NCI-H2171 treated with DMSO at 0.1 percent for 48 hours (cell line): ENCODE measurements around the gene CAP2.
"Not testable (repeated sequence)": the region's sequence is repeated elsewhere in the genome, so short reads cannot be mapped to it uniquely, and the experiment has no call there.

Experiments used
- DNase-seq: peaks from one replicate; lab custom pipeline; 2025; lab: John Stamatoyannopoulos, UW

CAP2 gene

DNA sequence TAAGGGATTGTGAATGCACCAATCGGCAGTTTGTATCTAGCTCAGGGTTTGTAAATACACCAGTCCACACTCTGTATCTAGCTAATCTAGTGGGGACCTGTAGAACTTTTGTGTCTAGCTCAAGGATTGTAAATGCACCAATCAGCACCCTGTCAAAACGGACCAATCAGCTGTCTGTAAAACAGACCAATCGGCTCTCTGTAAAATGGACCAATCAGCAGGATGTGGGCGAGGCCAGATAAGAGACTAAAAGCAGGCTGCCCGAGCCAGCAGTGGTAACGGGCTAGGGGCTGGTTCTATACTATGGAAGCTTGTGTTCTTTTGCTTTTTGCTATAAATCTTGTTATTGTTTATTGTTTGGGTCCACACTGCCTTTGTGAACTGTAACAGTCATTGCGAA, 187.9 kb downstream of the CAP2 start:
- not testable (repeated sequence) for DNase-seq

DNA sequence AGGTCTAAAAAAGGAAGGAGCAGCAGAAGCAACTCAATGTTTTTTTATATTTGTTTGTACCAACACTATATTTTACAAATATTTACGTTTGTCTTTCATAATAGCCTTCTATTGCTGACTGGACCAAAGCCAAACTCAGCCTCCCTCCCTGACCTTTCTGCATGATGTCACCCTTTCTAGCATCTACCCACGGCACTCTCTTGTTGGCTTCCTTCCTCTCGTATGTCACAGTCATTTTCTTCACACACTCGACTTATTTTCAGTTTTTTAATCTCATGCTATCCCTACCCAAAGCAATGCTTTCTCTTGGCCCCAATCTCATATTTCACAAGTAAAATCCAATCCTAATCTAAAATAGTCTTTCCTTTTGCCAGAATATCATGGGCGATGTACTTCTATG, 190.4 kb downstream of the CAP2 start:
- no peak for DNase-seq

DNA sequence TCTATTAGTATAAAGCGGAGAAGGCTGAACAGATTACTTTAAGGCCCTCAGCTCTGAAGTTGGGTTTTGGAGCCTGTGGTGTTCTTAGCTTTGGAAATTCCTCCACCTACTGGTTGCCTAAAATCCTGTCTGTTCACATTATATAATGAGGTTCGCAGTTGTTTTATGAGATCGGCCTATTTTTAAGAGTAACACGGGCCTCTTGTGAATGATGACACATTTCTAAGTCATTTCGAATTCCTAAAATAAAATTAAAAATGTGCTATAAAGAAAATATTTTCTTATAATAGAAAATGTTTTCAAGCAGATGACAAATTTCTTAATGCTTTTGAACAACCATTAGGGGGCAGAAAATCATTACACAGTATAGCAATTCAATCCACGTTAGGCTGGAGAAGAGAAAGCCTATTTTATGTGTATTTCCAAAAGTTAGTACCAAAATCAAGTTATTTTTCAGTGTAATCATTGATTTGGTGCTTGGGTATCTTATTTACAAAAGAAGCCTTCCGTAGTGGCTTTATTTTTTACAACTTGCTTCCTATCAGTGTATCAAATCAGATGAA, 190.9 kb downstream of the CAP2 start:
- peak; percentile 87 for DNase-seq

DNA sequence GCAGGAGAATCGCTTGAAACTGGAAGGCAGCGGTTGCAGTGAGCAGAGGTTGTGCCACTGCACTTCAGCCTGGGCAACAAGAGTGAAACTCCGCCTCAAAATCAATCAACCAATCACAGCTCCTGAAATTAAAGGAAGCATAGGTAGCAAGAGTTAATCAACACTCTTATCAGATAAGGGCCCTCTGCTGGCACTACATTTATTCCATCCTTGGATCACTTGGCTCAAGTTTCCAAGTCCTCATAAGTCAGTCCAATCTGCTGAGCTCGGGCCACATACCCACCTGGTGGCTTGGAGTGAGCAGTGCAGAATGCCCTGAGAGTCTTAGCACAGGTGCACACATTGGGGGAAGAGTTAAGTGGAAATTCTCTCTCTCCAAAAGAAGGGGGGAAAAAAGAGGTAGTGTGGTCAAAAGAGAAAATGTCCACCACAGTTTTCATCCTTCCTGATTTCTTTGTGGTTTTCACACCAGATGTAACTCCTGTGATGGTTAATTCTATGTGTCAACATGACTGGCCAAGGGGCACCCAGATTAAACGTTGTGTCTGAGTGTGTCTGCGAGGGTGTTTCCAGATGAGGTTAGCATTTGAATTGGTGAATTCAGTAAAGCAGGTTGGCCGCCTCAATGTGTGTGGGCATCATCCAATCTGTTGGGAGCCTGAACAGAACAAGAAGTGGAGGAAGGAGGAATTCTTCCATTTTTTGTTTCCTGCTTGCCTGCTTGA, 192.5 kb downstream of the CAP2 start:
- DNase-seq, result peak; percentile 32

DNA sequence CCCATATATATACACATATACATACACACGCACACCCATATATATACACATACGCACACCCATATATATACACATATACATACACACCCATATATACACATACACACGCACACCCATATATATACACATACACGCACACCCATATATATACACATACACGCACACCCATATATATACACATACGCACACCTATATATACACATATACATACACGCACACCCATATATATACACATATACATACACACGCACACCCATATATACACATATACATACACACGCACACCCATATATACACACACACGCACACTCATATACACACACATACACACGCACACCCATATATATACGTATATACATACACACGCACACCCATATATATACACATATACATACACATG, 193.2 kb downstream of the CAP2 start:
- DNase-seq, result not testable (repeated sequence)

DNA sequence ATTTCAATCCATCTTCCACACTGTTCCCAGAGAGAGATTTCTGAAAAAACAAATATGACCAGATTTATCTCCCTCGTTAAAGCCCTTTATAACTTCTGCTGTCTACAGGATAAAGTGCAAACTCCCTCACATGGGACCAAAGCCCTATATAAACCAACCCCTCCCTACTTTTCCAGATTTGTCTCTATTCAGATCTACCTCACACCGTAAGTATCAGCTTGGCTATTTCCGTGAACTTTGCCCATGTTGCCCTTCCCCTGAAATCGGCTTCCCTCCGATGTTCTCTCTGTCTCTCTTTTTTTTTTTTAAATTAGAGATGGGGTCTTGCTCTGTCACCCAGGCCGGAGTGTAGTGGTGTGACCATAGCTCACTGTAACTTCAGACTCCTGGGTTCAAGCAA, 194.6 kb downstream of the CAP2 start:
- DNase-seq, result no peak

DNA sequence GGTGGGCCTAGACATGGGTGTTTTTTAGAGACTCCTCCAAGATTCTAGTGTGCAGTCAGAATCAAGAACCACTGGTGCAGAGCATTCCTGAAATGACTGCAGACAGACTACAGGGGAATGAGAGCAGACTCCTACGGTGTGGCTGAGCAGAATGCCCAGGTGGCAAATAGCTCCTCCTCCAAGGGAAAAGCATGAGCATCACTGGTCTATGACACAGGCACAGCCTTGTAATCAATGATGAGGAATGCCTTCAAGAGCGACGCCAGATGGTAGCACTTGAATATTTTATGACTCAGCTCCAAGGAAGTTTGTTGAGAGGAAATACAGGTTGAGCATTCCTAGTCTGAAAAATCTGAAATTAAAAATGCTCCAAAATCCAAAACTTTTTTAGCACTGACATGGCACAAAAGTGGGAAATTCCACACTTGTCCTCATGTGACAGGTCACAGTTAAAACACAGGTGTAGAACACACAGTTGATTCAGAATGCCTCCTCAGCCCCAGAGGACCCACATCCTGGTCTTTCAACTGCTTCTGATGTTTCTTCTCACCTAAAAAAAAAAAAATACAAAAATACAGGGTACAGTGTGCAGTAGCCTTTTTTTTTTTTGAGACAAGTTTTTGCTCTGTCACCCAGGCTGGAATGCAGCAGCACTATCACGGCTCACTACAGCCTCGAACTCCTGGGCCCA, 196.2 kb downstream of the CAP2 start:
- peak; percentile 97 for DNase-seq

DNA sequence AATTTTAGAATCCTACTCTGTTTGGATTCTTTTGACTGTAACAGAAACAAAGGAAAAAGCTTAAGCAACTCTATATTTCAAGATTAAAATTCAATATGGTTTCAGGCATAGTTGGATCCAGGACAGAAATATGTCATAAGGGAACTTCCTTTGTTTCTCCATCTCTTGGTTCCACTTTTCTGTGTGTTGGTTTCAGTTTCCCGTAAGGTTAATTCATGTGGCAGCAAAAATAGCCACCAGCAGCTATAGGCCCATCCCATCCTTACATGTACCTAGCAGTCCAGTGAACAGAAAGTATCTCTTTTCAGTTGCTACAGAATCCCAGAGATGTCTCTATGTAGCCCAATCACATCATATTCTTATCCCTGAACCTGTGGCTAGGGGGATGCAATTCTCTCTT, 197.9 kb downstream of the CAP2 start:
- no peak for DNase-seq

DNA sequence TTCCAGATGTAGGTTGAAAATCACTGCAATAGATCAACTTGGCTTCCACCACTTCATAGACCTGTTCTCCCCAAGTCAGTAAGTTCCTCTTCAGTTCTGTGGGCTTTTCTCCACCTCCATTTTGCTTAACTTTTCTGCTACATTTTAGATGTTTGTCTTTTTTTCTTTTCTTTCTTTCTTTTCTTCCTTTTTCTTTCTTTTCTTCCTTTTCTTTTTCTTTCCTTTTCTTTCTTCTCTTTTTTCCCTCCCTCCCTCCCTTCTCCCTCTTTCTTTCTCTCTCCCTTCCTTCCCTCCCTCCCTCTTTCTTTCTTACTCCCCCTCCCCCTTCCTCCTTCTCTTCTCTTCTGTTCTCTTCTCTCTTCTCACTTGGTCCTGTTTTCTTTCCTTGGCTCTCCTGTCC, 199.9 kb downstream of the CAP2 start:
- no peak for DNase-seq

DNA sequence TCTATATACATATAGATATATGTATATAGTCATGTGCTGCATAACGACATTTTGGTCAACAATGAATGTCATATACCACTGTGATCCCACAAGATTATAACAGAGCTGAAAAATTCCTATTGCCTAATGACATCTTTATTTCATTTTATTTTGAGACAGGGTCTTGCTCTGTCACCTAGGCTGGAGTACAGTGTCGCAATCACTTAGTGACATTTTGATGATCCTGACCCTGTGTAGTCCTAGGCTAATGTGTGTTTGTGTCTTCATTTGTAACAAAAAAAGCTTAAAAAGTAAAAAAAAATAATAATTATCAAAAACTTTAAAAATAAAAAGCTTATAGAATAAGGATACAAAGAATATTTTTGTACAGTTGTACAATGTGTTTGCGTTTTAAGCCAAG, 202.7 kb downstream of the CAP2 start:
- DNase-seq, result no peak

DNA sequence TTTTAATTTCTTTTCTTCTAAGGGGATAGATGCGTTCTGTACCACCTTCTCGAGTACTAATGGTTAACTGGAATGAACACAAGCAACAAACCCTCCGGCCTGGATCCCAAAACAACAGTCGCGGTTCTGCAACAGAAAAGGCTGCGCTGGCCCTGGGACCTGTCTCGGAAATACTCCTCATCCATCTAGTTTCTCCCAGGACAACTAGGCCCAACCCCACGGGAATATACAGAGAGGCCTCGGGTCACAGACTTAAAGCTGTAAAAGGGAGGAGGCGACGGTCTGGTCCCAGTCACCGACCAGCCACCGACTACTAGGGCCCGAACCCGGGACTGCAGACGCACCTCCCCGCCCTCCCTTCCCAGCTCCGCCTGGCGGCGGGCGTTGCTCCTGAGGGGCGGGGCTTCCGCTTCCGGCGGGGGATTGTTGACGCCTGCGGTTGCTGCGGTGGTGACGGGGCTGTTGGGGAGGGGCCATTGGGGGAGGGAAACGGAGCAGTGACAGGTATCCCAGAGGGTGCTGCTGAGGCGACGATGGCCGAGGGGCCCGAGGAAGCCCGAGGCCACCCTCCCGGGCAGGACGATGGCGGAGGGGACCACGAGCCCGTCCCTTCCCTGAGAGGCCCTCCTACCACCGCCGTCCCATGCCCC, 206.6 kb downstream of the CAP2 start, which contains the start of gene FAM8A1:
TSS of gene FAM8A1 (plus strand) at position 426 of the 650 bp plus-strand sequence. CDS start at position 534, 108 bp downstream.
- peak; percentile 91 for DNase-seq

DNA sequence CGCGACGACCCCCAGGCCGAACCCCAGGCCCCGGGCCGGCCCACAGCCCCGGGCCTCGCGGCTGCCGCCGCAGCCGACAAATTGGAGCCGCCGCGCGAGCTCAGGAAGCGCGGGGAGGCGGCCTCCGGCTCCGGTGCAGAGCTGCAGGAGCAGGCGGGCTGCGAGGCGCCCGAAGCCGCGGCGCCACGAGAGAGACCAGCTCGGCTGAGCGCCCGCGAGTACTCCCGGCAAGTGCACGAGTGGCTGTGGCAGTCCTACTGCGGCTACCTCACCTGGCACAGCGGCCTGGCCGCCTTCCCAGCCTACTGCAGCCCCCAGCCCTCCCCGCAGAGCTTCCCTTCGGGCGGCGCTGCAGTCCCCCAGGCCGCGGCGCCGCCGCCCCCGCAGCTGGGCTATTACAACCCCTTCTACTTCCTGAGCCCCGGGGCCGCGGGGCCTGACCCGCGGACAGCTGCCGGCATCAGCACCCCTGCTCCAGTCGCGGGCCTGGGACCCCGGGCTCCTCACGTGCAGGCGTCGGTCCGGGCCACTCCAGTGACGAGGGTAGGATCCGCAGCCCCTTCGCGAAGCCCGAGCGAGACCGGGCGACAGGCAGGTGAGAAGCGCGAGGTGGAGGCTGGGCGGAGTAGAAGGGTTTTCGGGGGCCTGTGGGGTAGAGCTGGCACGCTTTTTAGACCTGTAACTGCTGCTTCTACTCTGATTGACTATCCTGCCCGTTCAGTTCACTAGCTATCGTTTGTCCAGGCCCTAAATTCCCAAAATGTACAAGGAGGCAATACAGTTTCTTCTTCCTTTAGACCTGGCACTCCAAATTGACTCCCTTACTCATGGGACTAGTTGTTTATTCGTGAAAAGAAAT, 207.4 kb downstream of the CAP2 start:
- DNase-seq, result peak; percentile 45

DNA sequence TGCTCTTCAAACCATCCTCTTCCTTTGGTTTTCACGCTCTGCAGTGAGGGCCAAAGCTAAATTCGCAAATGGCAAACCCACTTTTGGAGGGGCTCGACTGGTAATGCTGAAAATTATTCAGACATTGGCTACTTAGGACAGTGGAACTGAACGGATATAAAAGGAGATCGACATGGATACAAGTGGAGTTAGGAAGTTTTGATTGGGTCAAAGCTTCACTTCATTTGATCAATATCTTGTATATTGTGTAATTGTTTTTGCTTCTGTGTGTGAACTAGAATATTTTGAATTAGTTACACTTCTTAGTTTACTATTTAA, 207.9 kb downstream of the CAP2 start:
- no peak for DNase-seq

DNA sequence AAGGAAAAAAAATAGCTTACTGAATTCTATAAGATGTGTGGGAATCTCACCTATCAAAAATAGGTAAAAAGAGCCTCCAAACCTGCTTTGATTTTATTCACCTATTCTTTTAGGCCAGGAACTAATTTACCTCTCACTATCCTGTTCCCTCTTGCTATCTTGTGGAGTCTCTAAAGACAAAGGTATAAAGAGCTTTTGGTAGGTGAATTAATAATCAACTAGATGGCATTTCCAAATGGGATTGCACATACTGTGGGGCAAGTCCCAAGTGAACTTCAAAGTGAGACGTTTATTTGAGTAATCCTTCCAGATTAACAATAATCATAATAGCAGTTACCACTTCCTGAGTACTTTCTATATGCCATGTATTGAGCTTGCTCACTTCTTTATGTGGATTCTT, 209.5 kb downstream of the CAP2 start:
- no peak for DNase-seq

DNA sequence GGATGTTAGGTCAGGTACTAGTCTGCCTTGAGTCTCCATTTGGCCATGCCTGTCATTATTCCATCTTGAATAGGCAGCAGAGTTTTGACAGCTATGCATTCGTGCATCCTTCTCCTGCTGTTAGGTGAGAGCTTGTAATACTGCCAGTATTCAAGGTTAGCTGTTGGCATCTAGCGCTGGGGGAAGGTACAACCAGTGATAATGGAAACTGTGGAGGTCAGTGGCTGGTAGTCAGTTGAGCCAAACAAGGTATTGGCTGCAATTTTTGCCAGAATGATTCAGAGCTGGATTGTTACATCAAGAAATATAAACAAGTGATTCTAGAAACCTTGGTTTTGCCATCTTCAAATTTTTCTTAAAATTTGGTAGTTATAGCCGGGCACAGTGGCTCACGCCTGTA, 213.2 kb downstream of the CAP2 start:
- no peak for DNase-seq
